ENCODE results near the gene MYH4.

MYH4 gene

DNA sequence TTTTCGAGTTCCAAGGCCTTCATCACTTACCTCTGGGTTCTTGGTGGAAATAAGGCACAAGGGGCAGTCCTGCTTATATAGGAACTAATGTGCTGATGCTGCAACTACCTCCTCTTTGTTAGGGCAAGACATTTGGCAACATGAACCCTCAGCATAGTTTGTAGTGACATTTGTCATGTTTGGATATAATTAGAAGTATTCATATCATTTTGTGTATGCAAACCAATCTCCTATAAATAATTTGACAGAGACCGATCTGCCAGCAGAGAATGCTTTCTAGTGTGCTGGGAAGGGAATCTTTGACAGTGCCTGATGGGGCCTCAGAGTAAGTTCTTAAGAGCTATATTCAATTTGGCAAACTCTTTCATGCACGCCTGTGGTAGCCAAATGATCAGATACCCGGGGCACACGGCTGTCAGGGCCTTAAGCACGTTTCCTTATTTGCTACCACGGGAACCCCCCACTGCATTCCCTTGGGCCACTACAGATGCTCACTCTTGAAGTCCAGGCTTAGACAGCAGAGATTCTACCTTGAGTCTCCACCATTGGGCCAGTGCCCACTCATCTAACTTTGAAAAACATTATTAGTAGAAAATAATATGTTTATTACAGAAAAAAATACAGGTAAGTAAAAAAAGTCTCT is 47.3 kb downstream of the MYH4 start, which contains the start of gene MYH8:
MYH8 (minus strand) TSS at position 51 of the 643 bp plus-strand sequence. CDS start 1,723 bp downstream, outside the sequence.
- Histone ChIP-seq H3K9me3 (ENCODE audit: control insufficient read depth, low read length) (no peaks in the 10 kb centered on the region), H3K36me3 (ENCODE audit: control insufficient read depth, insufficient read depth, low read length) (no peaks in the 10 kb centered on the region), H3K27ac (ENCODE audit: low read depth, low read length, severe bottlenecking) (no peak within 1 kb of the TSS), H3K4me1 (ENCODE audit: control insufficient read depth, insufficient read depth, low read length, poor library complexity, severe bottlenecking) (peaks cover 4% of the 10 kb centered on the region), H3K4me3 (ENCODE audit: extremely low read depth, insufficient read depth, low read length, poor library complexity, severe bottlenecking) (no peak within 1 kb of the TSS)
- WGBS, 2 experiments (ENCODE audit: insufficient coverage in 2 of 2): 94 to 100% methylated on average over 5 to 6 of the region's 7 CpGs

DNA sequence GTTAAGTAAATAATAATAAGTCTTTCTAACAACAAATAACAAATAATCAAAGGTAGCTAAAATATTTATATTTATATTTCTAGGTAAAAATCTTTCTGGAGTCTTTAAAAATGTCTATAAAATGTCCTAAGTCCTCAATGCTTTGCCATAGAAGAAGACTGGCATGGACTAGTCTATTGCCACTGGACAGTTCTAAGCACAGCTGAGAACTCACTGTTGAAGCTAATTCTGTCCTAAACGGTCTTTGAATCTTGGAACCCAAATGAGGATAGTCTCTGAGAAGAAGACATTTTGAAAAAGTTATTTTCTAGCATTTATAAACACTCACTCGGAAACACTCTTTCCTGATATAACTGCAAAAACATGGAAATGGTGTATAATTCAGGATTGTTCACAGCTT is 48.1 kb downstream of the MYH4 start:
- H3K36me3 ChIP-seq (ENCODE audit: control insufficient read depth, insufficient read depth, low read length): no peaks in the 10 kb centered on the region
- H3K4me3 ChIP-seq (ENCODE audit: extremely low read depth, insufficient read depth, low read length, poor library complexity, severe bottlenecking): no peak overlapping the region
- no peaks in the 10 kb centered on the region for H3K9me3 ChIP-seq (ENCODE audit: control insufficient read depth, low read length)
- WGBS, 2 experiments (ENCODE audit: insufficient coverage in 2 of 2): no CpG with 5 or more reads among the region's 2 CpGs
- peaks cover 4% of the 10 kb centered on the region for H3K4me1 ChIP-seq (ENCODE audit: control insufficient read depth, insufficient read depth, low read length, poor library complexity, severe bottlenecking)
- H3K27ac ChIP-seq (ENCODE audit: low read depth, low read length, severe bottlenecking): no peak overlapping the region

DNA sequence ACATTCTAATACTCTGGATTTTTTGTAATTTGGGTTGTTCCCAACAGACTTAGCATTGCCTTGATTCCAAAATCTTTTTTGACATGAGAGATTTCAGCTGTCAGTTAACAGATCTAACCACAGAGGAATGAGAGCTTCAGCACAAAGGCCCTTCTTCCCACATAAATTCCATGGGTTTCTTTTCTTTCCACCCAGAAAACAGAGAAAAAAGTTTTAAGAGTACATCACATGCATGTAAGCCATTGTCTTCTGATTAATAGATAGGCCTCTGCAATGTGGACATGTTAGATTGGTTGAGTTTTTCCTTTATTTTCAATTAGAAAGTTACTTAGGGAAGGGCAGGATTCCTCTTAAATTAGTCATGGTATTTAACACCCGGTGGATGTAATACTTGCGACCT is 48.5 kb downstream of the MYH4 start:
- Histone ChIP-seq H3K27ac (ENCODE audit: low read depth, low read length, severe bottlenecking) (no peak overlapping the region), H3K4me3 (ENCODE audit: extremely low read depth, insufficient read depth, low read length, poor library complexity, severe bottlenecking) (no peak overlapping the region), H3K36me3 (ENCODE audit: control insufficient read depth, insufficient read depth, low read length) (no peaks in the 10 kb centered on the region), H3K9me3 (ENCODE audit: control insufficient read depth, low read length) (no peaks in the 10 kb centered on the region), H3K4me1 (ENCODE audit: control insufficient read depth, insufficient read depth, low read length, poor library complexity, severe bottlenecking) (peaks cover 4% of the 10 kb centered on the region)
- no CpG with 5 or more reads among the region's 2 CpGs for WGBS, 2 experiments (ENCODE audit: insufficient coverage in 2 of 2)

DNA sequence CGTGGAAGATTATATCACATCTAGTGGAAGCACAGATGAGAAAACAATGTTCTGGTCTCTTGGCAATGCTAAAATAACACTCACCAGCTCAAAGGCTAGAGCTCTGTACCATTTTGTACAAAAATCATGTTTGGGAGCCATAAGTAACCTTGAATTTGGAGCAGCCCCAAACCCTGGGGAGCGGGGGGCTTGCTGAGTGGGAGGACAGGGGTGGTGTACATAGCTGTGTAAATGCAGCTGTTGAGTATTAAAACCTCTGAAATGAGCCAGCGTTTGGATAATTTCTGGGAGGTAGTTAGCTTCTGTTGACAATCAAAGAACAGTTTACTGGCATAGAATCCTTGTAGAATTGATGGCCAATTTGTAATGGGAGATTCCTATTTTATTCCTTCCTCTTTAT is 51.9 kb downstream of the MYH4 start:
- no peak overlapping the region for H3K4me3 ChIP-seq (ENCODE audit: extremely low read depth, insufficient read depth, low read length, poor library complexity, severe bottlenecking)
- WGBS, 2 experiments (ENCODE audit: insufficient coverage in 2 of 2): 94 to 100% methylated on average over 2 of the region's 3 CpGs
- peaks cover 4% of the 10 kb centered on the region for H3K4me1 ChIP-seq (ENCODE audit: control insufficient read depth, insufficient read depth, low read length, poor library complexity, severe bottlenecking)
- no peaks in the 10 kb centered on the region for H3K36me3 ChIP-seq (ENCODE audit: control insufficient read depth, insufficient read depth, low read length)
- no peak overlapping the region for H3K27ac ChIP-seq (ENCODE audit: low read depth, low read length, severe bottlenecking)
- H3K9me3 ChIP-seq (ENCODE audit: control insufficient read depth, low read length): no peaks in the 10 kb centered on the region

DNA sequence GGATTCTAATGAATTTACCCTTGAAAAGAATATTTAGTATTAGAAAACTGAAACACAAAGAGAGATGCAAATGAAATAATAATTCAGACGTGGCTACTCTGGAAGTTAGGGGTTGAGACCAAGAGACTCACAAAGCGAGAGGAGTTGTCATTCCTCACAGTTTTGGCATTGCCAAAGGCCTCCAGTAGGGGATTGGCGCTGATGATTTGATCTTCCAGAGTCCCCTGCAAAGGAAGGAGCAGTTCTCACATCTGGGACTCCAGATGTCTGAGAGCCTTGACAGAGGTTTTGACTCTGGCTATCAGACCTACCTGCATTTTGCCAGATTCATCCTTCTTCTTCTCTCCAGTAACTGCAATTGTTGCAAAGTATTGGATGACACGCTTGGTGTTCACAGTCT is 54.2 kb downstream of the MYH4 start:
- 87 to 94% methylated on average over 4 of the region's 4 CpGs for WGBS, 2 experiments (ENCODE audit: insufficient coverage in 2 of 2)

DNA sequence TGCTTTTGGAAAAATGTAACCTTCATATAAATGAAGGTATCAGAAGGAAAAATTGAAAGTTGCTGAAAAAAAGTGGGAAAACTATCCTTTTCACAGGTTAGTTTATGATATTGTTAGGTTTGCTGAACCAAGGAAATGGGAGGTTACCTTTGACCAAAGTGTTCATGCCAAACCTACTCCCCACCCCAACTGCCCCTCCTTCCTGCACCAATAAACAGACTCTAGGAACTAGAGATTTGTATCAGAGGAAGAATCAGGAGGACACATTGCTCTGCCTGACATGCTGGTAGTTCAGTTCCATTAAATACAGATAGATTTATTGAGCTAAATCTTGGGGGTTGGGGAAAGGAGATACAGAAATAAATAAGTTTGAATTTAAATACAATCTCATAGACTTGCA is 65.8 kb downstream of the MYH4 start:
- Histone ChIP-seq H3K9me3 (ENCODE audit: control insufficient read depth, low read length) (peaks cover 3% of the 10 kb centered on the region), H3K4me3 (ENCODE audit: extremely low read depth, insufficient read depth, low read length, poor library complexity, severe bottlenecking) (no peak overlapping the region), H3K36me3 (ENCODE audit: control insufficient read depth, insufficient read depth, low read length) (no peaks in the 10 kb centered on the region), H3K4me1 (ENCODE audit: control insufficient read depth, insufficient read depth, low read length, poor library complexity, severe bottlenecking) (no peaks in the 10 kb centered on the region), H3K27ac (ENCODE audit: low read depth, low read length, severe bottlenecking) (no peak overlapping the region)

More for the DNA sequence above, 54.2 kb downstream of the MYH4 start:
- Histone ChIP-seq H3K36me3 (ENCODE audit: control insufficient read depth, insufficient read depth, low read length) (no peaks in the 10 kb centered on the region), H3K4me3 (ENCODE audit: extremely low read depth, insufficient read depth, low read length, poor library complexity, severe bottlenecking) (no peak overlapping the region), H3K4me1 (ENCODE audit: control insufficient read depth, insufficient read depth, low read length, poor library complexity, severe bottlenecking) (no peaks in the 10 kb centered on the region), H3K9me3 (ENCODE audit: control insufficient read depth, low read length) (no peaks in the 10 kb centered on the region), H3K27ac (ENCODE audit: low read depth, low read length, severe bottlenecking) (no peak overlapping the region)

GRCh38 chr17:10398352-10398751 is 71.0 kb downstream of the MYH4 start:
- H3K36me3 ChIP-seq (ENCODE audit: control insufficient read depth, insufficient read depth, low read length): no peaks in the 10 kb centered on the region
- no peak overlapping the region for H3K27ac ChIP-seq (ENCODE audit: low read depth, low read length, severe bottlenecking)
- H3K9me3 ChIP-seq (ENCODE audit: control insufficient read depth, low read length): no peaks in the 10 kb centered on the region
- no peak overlapping the region for H3K4me3 ChIP-seq (ENCODE audit: extremely low read depth, insufficient read depth, low read length, poor library complexity, severe bottlenecking)
- H3K4me1 ChIP-seq (ENCODE audit: control insufficient read depth, insufficient read depth, low read length, poor library complexity, severe bottlenecking): no peaks in the 10 kb centered on the region
- 85 to 94% methylated on average over 3 to 9 of the region's 9 CpGs for WGBS, 2 experiments (ENCODE audit: insufficient coverage in 2 of 2)

DNA sequence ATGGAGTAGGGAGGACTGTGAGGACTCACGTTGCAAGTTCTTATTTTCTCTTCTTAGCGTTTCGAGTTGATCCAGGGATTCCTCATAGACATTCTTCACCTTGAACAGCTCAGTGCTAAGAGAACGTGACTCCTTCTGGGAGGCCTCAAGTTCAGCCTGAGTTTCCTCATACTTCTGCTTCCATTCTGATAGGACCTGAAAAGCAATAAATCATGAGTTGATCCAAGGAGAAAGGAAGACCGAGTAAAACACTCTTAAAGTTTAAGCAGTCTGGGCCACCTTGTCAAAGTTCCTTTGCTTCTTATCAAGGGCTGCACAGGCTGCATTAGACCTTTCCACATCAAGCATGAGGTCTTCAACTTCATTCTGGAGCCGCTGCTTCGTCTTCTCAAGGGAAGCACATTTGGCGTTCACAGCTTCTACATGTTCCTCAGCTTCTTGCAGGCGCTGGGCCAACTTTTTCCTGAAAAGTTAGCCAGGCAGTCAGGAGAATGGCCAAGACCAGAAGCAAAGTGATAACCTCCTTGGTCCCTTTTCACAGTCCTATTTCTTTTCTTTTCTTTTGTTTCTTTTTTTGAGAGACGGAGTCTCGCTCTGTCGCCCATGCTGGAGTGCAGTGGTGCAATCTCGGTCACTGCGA is 72.7 kb downstream of the MYH4 start:
- WGBS, 2 experiments (ENCODE audit: insufficient coverage in 2 of 2): 86 to 95% methylated on average over 9 to 12 of the region's 14 CpGs
- no peaks in the 10 kb centered on the region for H3K36me3 ChIP-seq (ENCODE audit: control insufficient read depth, insufficient read depth, low read length)
- H3K4me1 ChIP-seq (ENCODE audit: control insufficient read depth, insufficient read depth, low read length, poor library complexity, severe bottlenecking): no peaks in the 10 kb centered on the region
- H3K9me3 ChIP-seq (ENCODE audit: control insufficient read depth, low read length): no peaks in the 10 kb centered on the region
- H3K27ac ChIP-seq (ENCODE audit: low read depth, low read length, severe bottlenecking): no peak overlapping the region
- H3K4me3 ChIP-seq (ENCODE audit: extremely low read depth, insufficient read depth, low read length, poor library complexity, severe bottlenecking): no peak overlapping the region

- 90 to 98% methylated on average over 6 of the region's 6 CpGs for WGBS, 2 experiments (ENCODE audit: insufficient coverage in 2 of 2)
Observed at GRCh38 chr17:10394201-10394887, 75.0 kb downstream of the MYH4 start.

More at GRCh38 chr17:10394201-10394887, 75.0 kb downstream of the MYH4 start:
- H3K27ac ChIP-seq (ENCODE audit: low read depth, low read length, severe bottlenecking): no peak overlapping the region
- H3K4me3 ChIP-seq (ENCODE audit: extremely low read depth, insufficient read depth, low read length, poor library complexity, severe bottlenecking): no peak overlapping the region
- H3K9me3 ChIP-seq (ENCODE audit: control insufficient read depth, low read length): no peaks in the 10 kb centered on the region
- H3K4me1 ChIP-seq (ENCODE audit: control insufficient read depth, insufficient read depth, low read length, poor library complexity, severe bottlenecking): no peaks in the 10 kb centered on the region
- no peaks in the 10 kb centered on the region for H3K36me3 ChIP-seq (ENCODE audit: control insufficient read depth, insufficient read depth, low read length)
